Ishikawa (cell line): ENCODE measurements around the gene FAM222B.
A peak's percentile ranks its signal among the peaks of the same experiment; 100 is the strongest.

Experiments
- CEBPB ChIP-seq: IDR thresholded peaks from 2 replicates; pipeline ENCODE4 v1.6.1; 2012
- CREB1 ChIP-seq: IDR thresholded peaks from 2 replicates; pipeline ENCODE4 v1.6.1; 2012; ENCODE audit warnings: low read depth
- EGR1 ChIP-seq: IDR thresholded peaks from 2 replicates; pipeline ENCODE4 v1.6.1; 2012
- EP300 ChIP-seq: IDR thresholded peaks from 2 replicates; pipeline ENCODE4 v1.6.1; 2012; ENCODE audit warnings: borderline replicate concordance
- FOXM1 ChIP-seq: IDR thresholded peaks from 2 replicates; pipeline ENCODE4 v1.6.1; 2012; ENCODE audit warnings: low read depth, borderline replicate concordance
- NFIC ChIP-seq: IDR thresholded peaks from 2 replicates; pipeline ENCODE4 v1.6.1; 2012
- RAD21 ChIP-seq: IDR thresholded peaks from 2 replicates; pipeline ENCODE4 v1.6.1; 2012; ENCODE audit warnings: low read depth
- TAF1 ChIP-seq: IDR thresholded peaks from 2 replicates; pipeline ENCODE4 v1.6.1; 2012; ENCODE audit warnings: low read depth, mild to moderate bottlenecking
- TCF12 ChIP-seq: IDR thresholded peaks from 2 replicates; pipeline ENCODE4 v1.6.1; 2012; ENCODE audit warnings: low read depth
- TEAD4 ChIP-seq: IDR thresholded peaks from 2 replicates; pipeline ENCODE4 v1.6.1; 2012
- USF1 ChIP-seq: IDR thresholded peaks from 2 replicates; pipeline ENCODE4 v1.6.1; 2012
- YY1 ChIP-seq: IDR thresholded peaks from 2 replicates; pipeline ENCODE4 v1.6.1; 2012; ENCODE audit warnings: low read depth
- ZBTB7A ChIP-seq: IDR thresholded peaks from 2 replicates; pipeline ENCODE4 v1.6.1; 2012; ENCODE audit warnings: low read depth
- TF ChIP-seq, protein P1 (sequence below): IDR thresholded peaks from 2 replicates; pipeline ENCODE4 v1.6.1; 2012; ENCODE audit warnings: low read depth, mild to moderate bottlenecking
- TF ChIP-seq, protein P2 (sequence below): IDR thresholded peaks from 2 replicates; pipeline ENCODE4 v1.6.1; 2012

The FAM222B gene

GRCh38 chr17:28756049-28756804, 86.4 kb downstream of the FAM222B start:
- TF ChIP-seq TAF1 (no peak), TCF12 (no peak), CREB1 (no peak), NFIC (no peak), YY1 (no peak), FOXM1 (no peak), USF1 (no peak), ZBTB7A (no peak), CEBPB (no peak), TEAD4 (no peak), EP300 (no peak)
- TF ChIP-seq, protein P1, sequence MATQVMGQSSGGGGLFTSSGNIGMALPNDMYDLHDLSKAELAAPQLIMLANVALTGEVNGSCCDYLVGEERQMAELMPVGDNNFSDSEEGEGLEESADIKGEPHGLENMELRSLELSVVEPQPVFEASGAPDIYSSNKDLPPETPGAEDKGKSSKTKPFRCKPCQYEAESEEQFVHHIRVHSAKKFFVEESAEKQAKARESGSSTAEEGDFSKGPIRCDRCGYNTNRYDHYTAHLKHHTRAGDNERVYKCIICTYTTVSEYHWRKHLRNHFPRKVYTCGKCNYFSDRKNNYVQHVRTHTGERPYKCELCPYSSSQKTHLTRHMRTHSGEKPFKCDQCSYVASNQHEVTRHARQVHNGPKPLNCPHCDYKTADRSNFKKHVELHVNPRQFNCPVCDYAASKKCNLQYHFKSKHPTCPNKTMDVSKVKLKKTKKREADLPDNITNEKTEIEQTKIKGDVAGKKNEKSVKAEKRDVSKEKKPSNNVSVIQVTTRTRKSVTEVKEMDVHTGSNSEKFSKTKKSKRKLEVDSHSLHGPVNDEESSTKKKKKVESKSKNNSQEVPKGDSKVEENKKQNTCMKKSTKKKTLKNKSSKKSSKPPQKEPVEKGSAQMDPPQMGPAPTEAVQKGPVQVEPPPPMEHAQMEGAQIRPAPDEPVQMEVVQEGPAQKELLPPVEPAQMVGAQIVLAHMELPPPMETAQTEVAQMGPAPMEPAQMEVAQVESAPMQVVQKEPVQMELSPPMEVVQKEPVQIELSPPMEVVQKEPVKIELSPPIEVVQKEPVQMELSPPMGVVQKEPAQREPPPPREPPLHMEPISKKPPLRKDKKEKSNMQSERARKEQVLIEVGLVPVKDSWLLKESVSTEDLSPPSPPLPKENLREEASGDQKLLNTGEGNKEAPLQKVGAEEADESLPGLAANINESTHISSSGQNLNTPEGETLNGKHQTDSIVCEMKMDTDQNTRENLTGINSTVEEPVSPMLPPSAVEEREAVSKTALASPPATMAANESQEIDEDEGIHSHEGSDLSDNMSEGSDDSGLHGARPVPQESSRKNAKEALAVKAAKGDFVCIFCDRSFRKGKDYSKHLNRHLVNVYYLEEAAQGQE: no peak
- TF ChIP-seq, protein P2, sequence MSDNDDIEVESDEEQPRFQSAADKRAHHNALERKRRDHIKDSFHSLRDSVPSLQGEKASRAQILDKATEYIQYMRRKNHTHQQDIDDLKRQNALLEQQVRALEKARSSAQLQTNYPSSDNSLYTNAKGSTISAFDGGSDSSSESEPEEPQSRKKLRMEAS: no peak

DNA sequence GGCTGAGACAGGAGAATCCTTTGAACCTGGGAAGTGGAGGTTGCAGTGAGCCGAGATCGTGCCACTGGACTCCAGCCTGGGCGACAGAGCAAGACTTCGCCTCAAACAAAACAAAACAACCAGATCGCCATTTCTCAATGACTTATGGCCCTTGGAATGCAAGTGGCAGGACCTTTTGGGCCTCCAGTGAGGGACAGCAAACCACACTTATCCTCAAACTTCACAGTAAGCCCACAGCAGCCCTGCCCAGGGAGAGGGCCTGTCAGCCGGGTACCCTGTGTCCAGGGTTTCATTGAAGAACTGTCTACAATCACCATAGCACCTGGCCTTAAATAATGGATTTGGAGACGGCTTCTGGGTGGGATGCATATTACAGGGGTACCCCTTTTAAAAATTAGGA, 87.1 kb downstream of the FAM222B start:
- no peak for TF ChIP-seq EP300
- TF ChIP-seq TEAD4: 0 out of 2 replicates have a peak, but pooled peaks have one; percentile 19

GRCh38 chr17:28751600-28752366, 90.8 kb downstream of the FAM222B start:
- TF ChIP-seq TEAD4: no peak
- TF ChIP-seq, protein P1: no peak
- no peak for TF ChIP-seq RAD21
- TF ChIP-seq TCF12: no peak
- TF ChIP-seq, protein P2: no peak
- TF ChIP-seq FOXM1: no peak
- TF ChIP-seq ZBTB7A: no peak
- no peak for TF ChIP-seq EP300
- TF ChIP-seq USF1: no peak
- no peak for TF ChIP-seq YY1
- no peak for TF ChIP-seq CEBPB
- no peak for TF ChIP-seq NFIC

DNA sequence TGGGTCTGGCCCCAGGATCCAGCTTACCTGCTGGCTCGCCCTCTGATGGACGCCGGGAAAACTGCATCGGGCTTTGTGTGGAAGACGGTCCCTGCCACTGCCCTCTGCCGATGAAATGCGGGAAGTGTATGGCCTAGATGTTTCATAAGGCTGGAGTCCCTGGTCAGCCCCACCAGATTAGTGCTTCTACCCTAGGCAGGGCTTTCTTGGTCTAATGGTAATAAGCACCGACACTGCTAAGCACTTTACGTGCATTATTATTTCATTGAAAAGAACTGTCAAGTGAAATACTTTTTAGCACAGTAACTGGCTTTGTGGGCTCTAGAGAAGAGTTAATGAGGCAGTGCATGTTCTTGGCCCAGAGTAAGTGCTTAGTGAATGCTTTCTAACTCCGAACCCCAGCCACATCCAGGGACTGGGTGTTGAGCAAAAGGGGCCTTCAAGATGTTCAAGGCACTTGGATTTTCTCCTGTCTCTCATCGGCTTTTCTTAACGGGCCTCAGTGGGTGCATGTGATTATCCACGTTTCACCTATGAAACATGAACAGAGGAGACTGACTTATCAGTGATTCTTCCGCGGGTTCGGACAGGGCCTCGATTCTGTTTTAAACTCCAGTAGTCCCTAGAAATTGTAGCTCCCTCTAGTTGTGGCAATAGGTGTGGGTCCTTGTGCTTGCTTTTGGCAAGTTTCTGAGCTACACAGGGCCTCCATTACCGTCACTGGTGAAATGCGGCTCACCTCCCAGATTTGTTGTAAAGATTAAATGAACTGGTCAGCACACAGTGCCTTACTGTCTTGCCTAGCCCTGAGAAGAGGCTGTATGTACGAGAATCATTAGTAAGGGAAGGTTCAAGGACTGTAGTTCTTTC, 92.2 kb downstream of the FAM222B start:
- TF ChIP-seq CEBPB (no peak), RAD21 (peak; percentile 80)

- TF ChIP-seq ZBTB7A (no peak), NFIC (no peak), EP300 (no peak), TAF1 (no peak), EGR1 (no peak)
- TF ChIP-seq, protein P2: no peak
These were observed 92.9 kb downstream of the FAM222B start for GRCh38 chr17:28749516-28750177.
